ENCODE data around the gene WDR19.
"Not testable (repeated sequence)": the region's sequence is repeated elsewhere in the genome, so short reads cannot be mapped to it uniquely, and the experiment has no call there.

The WDR19 gene

GRCh38 chr4:39181905-39182638, at the start of gene WDR19:
WDR19 (plus strand) TSS chr4:39182529; CDS start chr4:39182558, 29 bp downstream.
- peak; percentile 100 for DNase-seq

GRCh38 chr4:39133623-39134022, 48.7 kb upstream of the WDR19 start:
- DNase-seq = no peak

- no peak for DNase-seq
These were observed 47.5 kb upstream of the WDR19 start for GRCh38 chr4:39134683-39135306.

- not testable (repeated sequence) for DNase-seq
These were observed 44.1 kb upstream of the WDR19 start for GRCh38 chr4:39138227-39138626.

- DNase-seq = no peak
These were observed 36.1 kb upstream of the WDR19 start for GRCh38 chr4:39146211-39146610.

- no peak for DNase-seq
These were observed 28.3 kb upstream of the WDR19 start for GRCh38 chr4:39154009-39154408.

GRCh38 chr4:39157520-39157919, 24.8 kb upstream of the WDR19 start:
- DNase-seq = no peak

- no peak for DNase-seq
These were observed 16.2 kb upstream of the WDR19 start for GRCh38 chr4:39166177-39166576.

GRCh38 chr4:39166669-39167068, 15.7 kb upstream of the WDR19 start:
- no peak for DNase-seq

- no peak for DNase-seq
These were observed 12.9 kb upstream of the WDR19 start for GRCh38 chr4:39169426-39169825.

- DNase-seq = no peak
These were observed 12.0 kb upstream of the WDR19 start for GRCh38 chr4:39170301-39170700.

- no peak for DNase-seq
These were observed 3.6 kb upstream of the WDR19 start for GRCh38 chr4:39178706-39179105.

- no peak for DNase-seq
These were observed 2.6 kb upstream of the WDR19 start for GRCh38 chr4:39179681-39180080.

- DNase-seq = not testable (repeated sequence)
These were observed 1.7 kb upstream of the WDR19 start for GRCh38 chr4:39180629-39181028.

- DNase-seq = no peak
These were observed 817 bp upstream of the WDR19 start for GRCh38 chr4:39181520-39181904.

- DNase-seq = no peak
These were observed 19.6 kb downstream of the WDR19 start for GRCh38 chr4:39201963-39202362.

GRCh38 chr4:39204543-39204942, 22.2 kb downstream of the WDR19 start:
- no peak for DNase-seq

- no peak for DNase-seq
These were observed 22.7 kb downstream of the WDR19 start for GRCh38 chr4:39205000-39205399.

GRCh38 chr4:39205476-39205875, 23.1 kb downstream of the WDR19 start:
- no peak for DNase-seq

GRCh38 chr4:39227906-39228305, 45.6 kb downstream of the WDR19 start:
- no peak for DNase-seq

- no peak for DNase-seq
These were observed 46.0 kb downstream of the WDR19 start for GRCh38 chr4:39228377-39228776.

GRCh38 chr4:39230462-39230861, 48.1 kb downstream of the WDR19 start:
- DNase-seq = no peak

- no peak for DNase-seq
These were observed 49.3 kb downstream of the WDR19 start for GRCh38 chr4:39231660-39232059.

- DNase-seq = no peak
These were observed 49.8 kb downstream of the WDR19 start for GRCh38 chr4:39232100-39232499.

- no peak for DNase-seq
These were observed 50.8 kb downstream of the WDR19 start for GRCh38 chr4:39233114-39233513.
